DMS 273 (cell line): ENCODE measurements around the gene KIF6.

Experiments
- DNase-seq: peaks from one replicate; lab custom pipeline; 2025; ENCODE audit not compliant: unreplicated experiment; lab: John Stamatoyannopoulos, UW

KIF6 gene

GRCh38 chr6:39464067-39464466, 261.1 kb downstream of the KIF6 start:
- DNase-seq: no peak

GRCh38 chr6:39453956-39454524, 271.2 kb downstream of the KIF6 start:
- DNase-seq: no peak

- no peak for DNase-seq
These were observed 272.0 kb downstream of the KIF6 start for GRCh38 chr6:39453241-39453640.

GRCh38 chr6:39452306-39453145, 272.7 kb downstream of the KIF6 start:
- no peak for DNase-seq

GRCh38 chr6:39451831-39452230, 273.4 kb downstream of the KIF6 start:
- DNase-seq: no peak

GRCh38 chr6:39449022-39449421, 276.2 kb downstream of the KIF6 start:
- no peak for DNase-seq

- DNase-seq: no peak
These were observed 278.3 kb downstream of the KIF6 start for GRCh38 chr6:39446909-39447308.

GRCh38 chr6:39445667-39446066, 279.5 kb downstream of the KIF6 start:
- DNase-seq: no peak

GRCh38 chr6:39444479-39445019, 280.7 kb downstream of the KIF6 start:
- no peak for DNase-seq

GRCh38 chr6:39441986-39442385, 283.2 kb downstream of the KIF6 start:
- no peak for DNase-seq

GRCh38 chr6:39441301-39441700, 283.9 kb downstream of the KIF6 start:
- peak; percentile 62 for DNase-seq

GRCh38 chr6:39440039-39440426, 285.2 kb downstream of the KIF6 start:
- no peak for DNase-seq

- DNase-seq: no peak
These were observed 285.7 kb downstream of the KIF6 start for GRCh38 chr6:39439342-39440038.

GRCh38 chr6:39433630-39434029, 291.6 kb downstream of the KIF6 start:
- DNase-seq: no peak

GRCh38 chr6:39432330-39433025, 292.7 kb downstream of the KIF6 start:
- DNase-seq: no peak

GRCh38 chr6:39430871-39431523, 294.2 kb downstream of the KIF6 start:
- peak; percentile 65 for DNase-seq

GRCh38 chr6:39430446-39430845, 294.8 kb downstream of the KIF6 start:
- DNase-seq: no peak

GRCh38 chr6:39428816-39429215, 296.4 kb downstream of the KIF6 start:
- no peak for DNase-seq

- DNase-seq: no peak
These were observed 297.1 kb downstream of the KIF6 start for GRCh38 chr6:39428152-39428551.

- no peak for DNase-seq
These were observed 299.1 kb downstream of the KIF6 start for GRCh38 chr6:39426073-39426456.
